Body of pancreas (tissue), 4 donors: Measurements from ENCODE around the gene PELI3. TPM values are rescaled to one million over a fixed set of nuclear protein-coding genes. Genes with fewer than 3 reads are reported as not detected.
"Not testable (repeated sequence)": the region's sequence is repeated elsewhere in the genome, so short reads cannot be mapped to it uniquely, and the experiment has no call there.

Experiments
- ATAC-seq: fragments of 150-250 bp; one replicate; pipeline ENCODE4 v1.9.1; 2016
- DNase-seq, 4 donors: peaks; one replicate each; pipeline ENCODE4 v3.0.0-alpha.2; 2019
- H3K27ac ChIP-seq, 4 donors: fragments of 200-600 bp; sonication (generic); 1 replicate in 3 of 4; 2 replicates in 1 of 4; pipeline versions ENCODE4 v1.5.1 to v1.6.1; 2016 to 2019; ENCODE audit warnings: mild to moderate bottlenecking in 1 of 4, mixed read lengths in 1 of 4, moderate library complexity in 1 of 4
- H3K27me3 ChIP-seq, 2 donors: fragments of 200-600 bp; sonication (generic); one replicate each; pipeline ENCODE4 v1.6.0; 2016; ENCODE audit warnings: mild to moderate bottlenecking in 1 of 2
- H3K36me3 ChIP-seq, 2 donors: fragments of 200-600 bp; sonication (generic); replicated peaks in 1 of 2; 2 replicates each; pipeline ENCODE4 v1.5.1; 2016; ENCODE audit warnings: low read depth in 2 of 2; ENCODE audit not compliant: insufficient read depth in 1 of 2
- H3K4me1 ChIP-seq: fragments of 200-600 bp; sonication (generic); one replicate; pipeline ENCODE4 v1.6.0; 2016
- H3K4me3 ChIP-seq, 2 donors: fragments of 200-600 bp; sonication (generic); 1 replicate in 1 of 2; 2 replicates in 1 of 2; pipeline ENCODE4 v1.5.1; 2016 to 2019
- H3K9me3 ChIP-seq, 3 donors: fragments of 200-600 bp; sonication (generic); 1 replicate in 2 of 3; 2 replicates in 1 of 3; pipeline ENCODE4 v1.5.1; 2016
- CTCF ChIP-seq, 7 experiments: fragments of 450-650 bp in 4 of 7; fragments of 200-600 bp in 3 of 7; sonication (generic) in 3 of 7; IDR thresholded peaks; one replicate each; pipeline ENCODE4 v1.5.1; 2016 to 2019; ENCODE audit warnings: antibody characterized with exemption in 7 of 7
- POLR2A ChIP-seq, 3 donors: fragments of 450-650 bp; IDR thresholded peaks; one replicate each; pipeline ENCODE4 v1.6.1; 2016; ENCODE audit warnings: antibody characterized with exemption in 3 of 3, mild to moderate bottlenecking in 2 of 3
- WGBS, 2 donors: methylation state at CpG; one replicate each; pipeline ENCODE4 v1.1.5; 2017; 5-methylcytosine and 5-hydroxymethylcytosine counted together
- intact Hi-C: fragments of 100-400 bp; cut with DNase I; formaldehyde crosslinking; loops from one replicate; pipeline ENCODE4 v1.15.1; 2023
- total RNA-seq, 2 donors: library from RNA; depleted of rRNA; stranded (reverse); fragments of >200 nt; gene quantifications; one replicate each; pipeline ENCODE4 v1.1.0, GENCODE V29; 2016

The PELI3 gene
- total RNA-seq, 2 donors from 2014 or later: 7.6 to 10.9 TPM

GRCh38 chr11:66457826-66458225 is 8.9 kb upstream of the PELI3 start:
- no peak for DNase-seq
- Histone ChIP-seq H3K27me3 (no peaks in the 10 kb centered on the region), H3K4me3 (no peak overlapping the region), H3K9me3 (no peaks in the 10 kb centered on the region), H3K36me3 (no peaks in the 10 kb centered on the region), H3K27ac (no peak overlapping the region), H3K4me1 (no peaks in the 10 kb centered on the region)
- TF ChIP-seq CTCF (IDR thresholded peaks at IDR 0.05) (no peak), POLR2A (IDR thresholded peaks at IDR 0.05) (no peak)
- ATAC-seq: no peak
- 72 to 84% methylated on average over 6 of the region's 6 CpGs for WGBS, 2 donors
- intact Hi-C loops: no loop called here

- DNase-seq (no peak), ATAC-seq (no peak)
- 68 to 79% methylated on average over 5 of the region's 5 CpGs for WGBS, 2 donors
- no peaks in the 10 kb centered on the region for H3K27me3 ChIP-seq
- no peaks in the 10 kb centered on the region for H3K4me1 ChIP-seq
- TF ChIP-seq POLR2A (IDR thresholded peaks at IDR 0.05): no peak
- no peak for TF ChIP-seq CTCF (IDR thresholded peaks at IDR 0.05)
- no peak overlapping the region for H3K4me3 ChIP-seq
- intact Hi-C loops: no loop called here
- H3K9me3 ChIP-seq: no peaks in the 10 kb centered on the region
- H3K36me3 ChIP-seq: no peaks in the 10 kb centered on the region
- no peak overlapping the region for H3K27ac ChIP-seq
Observed at GRCh38 chr11:66459138-66459778, 7.4 kb upstream of the PELI3 start.

- peaks cover 7% of the 10 kb centered on the region for H3K4me1 ChIP-seq
- H3K27me3 ChIP-seq: no peaks in the 10 kb centered on the region
- intact Hi-C loops: no loop called here
- no peaks in the 10 kb centered on the region for H3K9me3 ChIP-seq
- no peak for ATAC-seq
- TF ChIP-seq CTCF (IDR thresholded peaks at IDR 0.05) (no peak), POLR2A (IDR thresholded peaks at IDR 0.05) (no peak)
- DNase-seq: no peak
- H3K4me3 ChIP-seq: no peak overlapping the region
- H3K36me3 ChIP-seq: no peaks in the 10 kb centered on the region
- H3K27ac ChIP-seq: no peak overlapping the region
Observed at GRCh38 chr11:66462010-66462409, 4.7 kb upstream of the PELI3 start.

- Histone ChIP-seq H3K4me1 (peaks cover 14% of the 10 kb centered on the region), H3K27ac (no peak overlapping the region), H3K36me3 (no peaks in the 10 kb centered on the region), H3K4me3 (no peak overlapping the region), H3K9me3 (no peaks in the 10 kb centered on the region), H3K27me3 (no peaks in the 10 kb centered on the region)
- intact Hi-C loops: no loop called here
- no peak for TF ChIP-seq POLR2A (IDR thresholded peaks at IDR 0.05)
- TF ChIP-seq CTCF (IDR thresholded peaks at IDR 0.05): no peak
- no peak for ATAC-seq
- no peak for DNase-seq
- 88 to 90% methylated on average over 3 of the region's 3 CpGs for WGBS, 2 donors
Observed at GRCh38 chr11:66462911-66463310, 3.8 kb upstream of the PELI3 start.

- H3K27me3 ChIP-seq, ATAC-seq, H3K36me3 ChIP-seq, H3K9me3 ChIP-seq, intact Hi-C loops, DNase-seq, H3K27ac ChIP-seq, H3K4me3 ChIP-seq: not testable (repeated sequence)
- H3K4me1 ChIP-seq: peaks cover 17% of the 10 kb centered on the region
- WGBS, 2 donors: 87 to 88% methylated on average over 5 of the region's 5 CpGs
Observed at GRCh38 chr11:66464116-66464515, 2.6 kb upstream of the PELI3 start.
